Measurements from ENCODE around the gene PDPN.

- TF ChIP-seq CTCF (conservative IDR thresholded peaks at IDR 0.05; ENCODE audit: low read depth in 2 of 2), result no peak
- no peak for TF ChIP-seq EZH2 (IDR thresholded peaks at IDR 0.05; ENCODE audit: low read depth, unreplicated experiment)
- no peak for TF ChIP-seq POLR2AphosphoS5 (IDR thresholded peaks at IDR 0.05; ENCODE audit: low read depth)
- no peak for TF ChIP-seq ZNF331 (CRISPR knock-in tag; IDR thresholded peaks at IDR 0.05; ENCODE audit: low read depth)
- no peak for TF ChIP-seq REST (IDR thresholded peaks at IDR 0.05; ENCODE audit: unreplicated experiment)
- TF ChIP-seq EZH2phosphoT487 (IDR thresholded peaks at IDR 0.05; ENCODE audit: unreplicated experiment), result no peak
- TF ChIP-seq ETS1 (IDR thresholded peaks at IDR 0.05), result no peak
- no peak for TF ChIP-seq CREB1 (CRISPR knock-in tag; IDR thresholded peaks at IDR 0.05; ENCODE audit: low read depth)
- no peak for TF ChIP-seq ZNF462 (CRISPR knock-in tag; IDR thresholded peaks at IDR 0.05)
- TF ChIP-seq ZNF114 (CRISPR knock-in tag; IDR thresholded peaks at IDR 0.05), result no peak
- TF ChIP-seq STAT1 (IDR thresholded peaks at IDR 0.05; ENCODE audit: unreplicated experiment), result no peak
- no peak for TF ChIP-seq JUNB (IDR thresholded peaks at IDR 0.05; ENCODE audit: unreplicated experiment)
- no peak for TF ChIP-seq NANOG (IDR thresholded peaks at IDR 0.05; ENCODE audit: borderline replicate concordance)
Measured at GRCh38 chr1:13666317-13666716, 82.7 kb downstream of the PDPN start.

Data from GM23338 (cell line).